Measurements from ENCODE around the gene MAP2K5.

DNA sequence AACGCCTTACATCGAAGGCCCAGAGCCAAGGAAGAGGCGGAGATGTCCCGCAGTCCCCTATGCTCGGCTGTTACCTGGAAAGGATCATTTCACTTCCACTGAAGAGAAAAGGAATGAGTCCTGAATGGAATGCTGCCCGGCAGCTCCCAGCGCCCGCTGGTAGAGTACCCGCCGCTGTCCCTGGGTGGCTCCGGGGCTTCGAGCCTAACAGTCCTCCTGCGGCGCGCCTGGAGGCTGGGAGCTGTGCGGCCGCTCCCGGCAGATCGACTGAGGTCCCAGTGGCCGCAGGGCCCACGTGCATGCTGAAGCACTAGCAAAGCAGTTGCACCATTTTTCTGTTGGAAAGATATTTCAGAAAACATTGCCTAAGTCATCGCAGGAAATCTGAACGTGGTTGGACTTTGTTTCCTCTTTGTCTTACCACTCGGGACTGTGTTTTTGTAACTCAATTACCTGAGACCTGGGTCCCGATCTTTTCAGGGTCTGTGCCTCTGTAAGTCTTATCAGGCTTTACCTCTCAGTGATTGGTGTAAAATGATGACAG, 296.4 kb downstream of the MAP2K5 start:
- TF ChIP-seq CTCF (IDR thresholded peaks at IDR 0.05; ENCODE audit: low read depth, low read length, missing input control) (peak; percentile 12), MAX (IDR thresholded peaks at IDR 0.05) (no peak), TAF1 (conservative IDR thresholded peaks at IDR 0.05) (peak; percentile 21), REST (IDR thresholded peaks at IDR 0.05) (peak; percentile 19), RAD21 (IDR thresholded peaks at IDR 0.05) (peak; percentile 25 to 58), SP1 (IDR thresholded peaks at IDR 0.05) (peak; percentile 68), JUND (IDR thresholded peaks at IDR 0.05) (peak in 1 of 2 donors; percentile 3), RXRA (IDR thresholded peaks at IDR 0.05) (peak in 1 of 2 donors; percentile 41), EGR1 (IDR thresholded peaks at IDR 0.05; ENCODE audit: low read depth in 2 of 2) (no peak), GABPA (IDR thresholded peaks at IDR 0.05 in 1 of 2, conservative IDR thresholded peaks at IDR 0.05 in 1 of 2) (no peak), HNF4G (IDR thresholded peaks at IDR 0.05) (no peak), YY1 (IDR thresholded peaks at IDR 0.05) (peak; percentile 61)
- TF ChIP-seq, protein P1, sequence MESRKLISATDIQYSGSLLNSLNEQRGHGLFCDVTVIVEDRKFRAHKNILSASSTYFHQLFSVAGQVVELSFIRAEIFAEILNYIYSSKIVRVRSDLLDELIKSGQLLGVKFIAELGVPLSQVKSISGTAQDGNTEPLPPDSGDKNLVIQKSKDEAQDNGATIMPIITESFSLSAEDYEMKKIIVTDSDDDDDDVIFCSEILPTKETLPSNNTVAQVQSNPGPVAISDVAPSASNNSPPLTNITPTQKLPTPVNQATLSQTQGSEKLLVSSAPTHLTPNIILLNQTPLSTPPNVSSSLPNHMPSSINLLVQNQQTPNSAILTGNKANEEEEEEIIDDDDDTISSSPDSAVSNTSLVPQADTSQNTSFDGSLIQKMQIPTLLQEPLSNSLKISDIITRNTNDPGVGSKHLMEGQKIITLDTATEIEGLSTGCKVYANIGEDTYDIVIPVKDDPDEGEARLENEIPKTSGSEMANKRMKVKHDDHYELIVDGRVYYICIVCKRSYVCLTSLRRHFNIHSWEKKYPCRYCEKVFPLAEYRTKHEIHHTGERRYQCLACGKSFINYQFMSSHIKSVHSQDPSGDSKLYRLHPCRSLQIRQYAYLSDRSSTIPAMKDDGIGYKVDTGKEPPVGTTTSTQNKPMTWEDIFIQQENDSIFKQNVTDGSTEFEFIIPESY (IDR thresholded peaks at IDR 0.05) = no peak

Data from liver (tissue), 3 donors.